GM12878 (cell line): ENCODE measurements around the gene PHF2. TPM values are rescaled to one million over a fixed set of nuclear protein-coding genes. Genes with fewer than 3 reads are reported as not detected.

Experiments used
- ATAC-seq: fragments of 200-7000 bp; cut with Tn5 transposase; 3 replicates; pipeline ENCODE4 v1.9.1; 2020; ENCODE audit warnings: mild to moderate bottlenecking, moderate library complexity
- BruUV-seq: library from RNA; stranded (reverse); fragments of 400-500 nt; replicated peaks from 2 replicates; lab custom pipeline; 2021; lab: Mats Ljungman, UMichigan
- CTCF ChIA-PET: fragments of 300-600 bp; sonication (Branson Sonifier 250); formaldehyde crosslinking; extraction: SDS; loops from one replicate; lab custom pipeline; 2021; ENCODE audit warnings: inconsistent platforms; lab: Yijun Ruan, JAX
- POLR2A ChIA-PET: fragments of 350-600 bp; formaldehyde crosslinking; extraction: SDS; loops from one replicate; lab custom pipeline; 2021; ENCODE audit warnings: inconsistent platforms; lab: Charles Lee
- RAD21 ChIA-PET: fragments of 300-600 bp; sonication (Branson Sonifier 250); formaldehyde crosslinking; loops from one replicate; lab custom pipeline; 2023; ENCODE audit warnings: antibody characterized with exemption; ENCODE audit not compliant: unreplicated experiment; lab: Charles Lee
- SMC1A ChIA-PET: fragments of 300-600 bp; sonication (Branson Sonifier 250); formaldehyde crosslinking; loops from one replicate; lab custom pipeline; 2023; ENCODE audit not compliant: unreplicated experiment, uncharacterized antibody; lab: Charles Lee
- DNase-seq: peaks from one replicate; pipeline ENCODE4 v3.0.0-alpha.2; 2011; ENCODE audit warnings: low read depth, low spot score
- FAIRE-seq: peaks from 3 replicates; lab custom pipeline; 2011; peaks lifted over from hg19 to GRCh38; lab: Jason Lieb, UNC
- H2AFZ ChIP-seq: 2 replicates; pipeline ENCODE4 v1.6.0; 2011; ENCODE audit warnings: low read depth, low read length, control low read depth; ENCODE audit not compliant: control insufficient read depth
- H3K27ac ChIP-seq: 2 replicates; pipeline ENCODE4 v1.5.1; 2011; ENCODE audit warnings: control low read depth; ENCODE audit not compliant: control insufficient read depth, insufficient read depth
- H3K27me3 ChIP-seq, 2 experiments: replicated peaks in 1 of 2; 2 replicates each; pipeline versions ENCODE4 v1.6.0 to v1.6.1; 2011; ENCODE audit warnings: low read length in 1 of 2; ENCODE audit not compliant: control insufficient read depth in 2 of 2, insufficient read depth in 2 of 2
- H3K36me3 ChIP-seq, 2 experiments: 2 replicates each; pipeline ENCODE4 v1.5.1; 2011; ENCODE audit warnings: low read length in 1 of 2; ENCODE audit not compliant: control insufficient read depth in 2 of 2, insufficient read depth in 2 of 2
- H3K4me1 ChIP-seq: 2 replicates; pipeline ENCODE4 v1.6.1; 2011; ENCODE audit warnings: mild to moderate bottlenecking, low read length, moderate library complexity, mixed read lengths; ENCODE audit not compliant: control insufficient read depth, insufficient read depth
- H3K4me2 ChIP-seq: 2 replicates; pipeline ENCODE4 v1.6.0; 2011; ENCODE audit warnings: control low read depth; ENCODE audit not compliant: control insufficient read depth, insufficient read depth
- H3K4me3 ChIP-seq: fragments of 200-600 bp; sonication (generic); 2 replicates; pipeline ENCODE4 v1.5.1; 2016
- H3K79me2 ChIP-seq: 2 replicates; pipeline ENCODE4 v1.6.0; 2011; ENCODE audit warnings: low read length; ENCODE audit not compliant: control insufficient read depth, insufficient read depth
- H3K9ac ChIP-seq: 2 replicates; pipeline ENCODE4 v1.8.0; 2011; ENCODE audit warnings: low read length, control low read depth, mixed read lengths; ENCODE audit not compliant: control insufficient read depth, insufficient read depth
- H3K9me3 ChIP-seq: replicated peaks from 3 replicates; pipeline ENCODE4 v1.5.1; 2011; ENCODE audit warnings: mild to moderate bottlenecking, low read length; ENCODE audit not compliant: control insufficient read depth, insufficient read depth
- H4K20me1 ChIP-seq: 2 replicates; pipeline ENCODE4 v1.6.0; 2011; ENCODE audit not compliant: control insufficient read depth, insufficient read depth
- BMI1 ChIP-seq: fragments of 450-650 bp; IDR thresholded peaks from 2 replicates; pipeline ENCODE4 v1.6.1; 2016; ENCODE audit warnings: mild to moderate bottlenecking, moderate library complexity, borderline replicate concordance
- CHD2 ChIP-seq: IDR thresholded peaks from 2 replicates; pipeline ENCODE4 v1.6.1; 2011; ENCODE audit warnings: low read depth, low read length, improper control_type of control experiment, borderline replicate concordance
- EED ChIP-seq: sonication (generic); IDR thresholded peaks from 2 replicates; pipeline ENCODE4 v1.6.1; 2016; ENCODE audit warnings: antibody characterized with exemption, low read depth
- ETV6 ChIP-seq, 2 experiments: fragments of 450-650 bp in 1 of 2; IDR thresholded peaks in 1 of 2; conservative IDR thresholded peaks in 1 of 2; 2 replicates each; pipeline ENCODE4 v1.6.1; 2014; ENCODE audit warnings: antibody characterized with exemption in 1 of 2, borderline replicate concordance in 1 of 2, low read depth in 1 of 2, mild to moderate bottlenecking in 1 of 2, moderate library complexity in 1 of 2
- HCFC1 ChIP-seq: fragments of 150-350 bp; IDR thresholded peaks from 2 replicates; pipeline ENCODE4 v1.6.1; 2014; ENCODE audit warnings: low read length
- NKRF ChIP-seq: fragments of 450-650 bp; conservative IDR thresholded peaks from 2 replicates; pipeline ENCODE4 v1.6.1; 2017; ENCODE audit warnings: mild to moderate bottlenecking, moderate library complexity
- NR2C2 ChIP-seq: IDR thresholded peaks from 2 replicates; pipeline ENCODE4 v1.6.1; 2011; ENCODE audit warnings: borderline replicate concordance, low read depth; ENCODE audit not compliant: control insufficient read depth, insufficient read length
- RAD51 ChIP-seq: fragments of 450-650 bp; IDR thresholded peaks from 2 replicates; pipeline ENCODE4 v1.6.1; 2016; ENCODE audit warnings: moderate library complexity, mild to moderate bottlenecking, inconsistent platforms
- SREBF2 ChIP-seq: IDR thresholded peaks from 2 replicates; pipeline ENCODE4 v1.6.1; 2012; ENCODE audit warnings: mild to moderate bottlenecking, low read length
- STAT1 ChIP-seq: fragments of 450-650 bp; conservative IDR thresholded peaks from 2 replicates; pipeline ENCODE4 v1.6.1; 2014; ENCODE audit warnings: antibody characterized with exemption, mild to moderate bottlenecking
- WGBS: methylation state at CpG from one replicate; pipeline ENCODE4 v1.1.6; 2016; ENCODE audit warnings: low lambda C conversion rate; ENCODE audit not compliant: insufficient replicate concordance, insufficient coverage; ENCODE audit errors: missing lambda C conversion rate; 5-methylcytosine and 5-hydroxymethylcytosine counted together
- in situ Hi-C: fragments of 300-500 bp; cut with MboI; formaldehyde crosslinking; loops from 9 replicates; pipeline ENCODE4 v1.14.3; 2018; ENCODE audit warnings: mixed read lengths
- intact Hi-C: fragments of 100-400 bp; cut with micrococcal nuclease; formaldehyde crosslinking; loops from one replicate; pipeline ENCODE4 v1.14.2; 2022; ENCODE audit not compliant: unreplicated experiment
- polyA plus RNA-seq, 11 experiments: library from polyadenylated mRNA; depleted of rRNA in 4 of 11; unstranded in 6 of 11; stranded (reverse) in 5 of 11; fragments of >200 nt; fragmentation: Nextera tagmentation in 4 of 11; fragmentation: Illumina TruSeq in 1 of 11; extraction: Ambion mirVana in 4 of 11; extraction: Trizol in 1 of 11; gene quantifications; 1 replicate in 1 of 11; 2 replicates in 10 of 11; pipeline versions ENCODE4 v1.2.1 to v1.2.3, GENCODE V29; 2011 to 2016; ENCODE audit warnings: inconsistent platforms in 2 of 11, missing spikeins in 2 of 11, low read depth in 1 of 11
- total RNA-seq, 4 experiments: library from RNA; depleted of rRNA in 3 of 4; stranded (reverse); fragments of >200 nt in 3 of 4; fragmentation: Illumina TruSeq in 1 of 4; extraction: Trizol in 1 of 4; gene quantifications; 2 replicates each; pipeline versions ENCODE4 v1.2.1 to v1.2.3, GENCODE V29; 2013 to 2021

PHF2 gene
- total and polyA plus RNA-seq, 10 of the 15 experiments (the other 5 are each of a cell fraction or from before 2014, with no cell fraction given): 0.34 to 13.3 (median 5.5) TPM

DNA sequence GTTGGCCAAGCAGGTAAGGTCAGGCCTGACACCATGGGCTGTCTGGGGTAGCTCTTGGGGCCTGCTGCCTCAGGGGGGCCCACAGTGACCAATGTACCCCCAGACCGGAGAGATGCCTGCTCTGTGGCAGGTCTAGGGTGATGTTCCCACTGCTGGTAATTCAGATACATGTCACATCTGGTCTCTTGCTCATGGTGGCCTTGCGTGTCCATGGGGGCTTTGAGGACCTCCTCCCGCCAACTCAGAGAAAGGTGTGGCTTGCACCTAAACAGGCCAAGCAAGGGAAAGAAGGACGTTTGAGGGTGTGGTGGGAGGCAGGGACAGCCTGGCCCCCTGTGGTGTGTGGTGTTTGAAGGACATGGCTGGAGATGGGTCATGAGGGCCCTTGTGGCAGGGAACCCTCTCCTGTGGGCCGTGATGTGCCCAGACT, 75.2 kb downstream of the PHF2 start:
- Histone ChIP-seq H2AFZ (no peak overlapping the region), H3K4me1 (no peaks in the 10 kb centered on the region), H3K79me2 (no peaks in the 10 kb centered on the region), H3K36me3 (peaks cover 9 to 11% of the 10 kb centered on the region in 2 experiments; a peak in 3 of 4 replicates), H3K27ac (no peak overlapping the region), H4K20me1 (no peaks in the 10 kb centered on the region), H3K27me3 (no peaks in the 10 kb centered on the region), H3K9me3 (no peaks in the 10 kb centered on the region), H3K9ac (no peak overlapping the region), H3K4me3 (no peak overlapping the region), H3K4me2 (no peak overlapping the region)
- SMC1A ChIA-PET: no interaction called here
- intact Hi-C loops (no loop called here), in situ Hi-C loops (no loop called here)
- CTCF ChIA-PET: interaction anchor here (0.6 kb wide), 1 partner anchor 532 kb away, joined by 3 read pairs; no protein-coding TSS in a partner anchor
- no TSS peak for BruUV-seq
- no peak for FAIRE-seq
- ATAC-seq: no peak
- DNase-seq: no peak
- RAD21 ChIA-PET: no interaction called here
- TF ChIP-seq CHD2: no peak
- no peak for TF ChIP-seq ETV6 (conservative IDR thresholded peaks at IDR 0.05 in 1 of 2, IDR thresholded peaks at IDR 0.05 in 1 of 2; ENCODE audit: borderline replicate concordance in 1 of 2, low read depth in 1 of 2)
- no peak for TF ChIP-seq HCFC1
- no peak for TF ChIP-seq BMI1
- TF ChIP-seq STAT1: no peak
- no peak for TF ChIP-seq EED
- no peak for TF ChIP-seq NKRF
- TF ChIP-seq SREBF2: no peak
- no peak for TF ChIP-seq NR2C2
- TF ChIP-seq RAD51: no peak
- WGBS: 75% methylated on average over 5 of the region's 5 CpGs
- POLR2A ChIA-PET: interaction anchor here (0.6 kb wide), 1 partner anchor 34 kb away, joined by 3 read pairs; no protein-coding TSS in a partner anchor
